ENCODE measurements around the gene PINLYP.
A peak's percentile ranks its signal among the peaks of the same experiment; 100 is the strongest.

The PINLYP gene

GRCh38 chr19:43553656-43554055, 21.9 kb upstream of the PINLYP start:
- DNase-seq (ENCODE audit: extremely low read depth, insufficient read length), result no peak
- TF ChIP-seq CTCF (IDR thresholded peaks at IDR 0.05; ENCODE audit: insufficient read depth, low read length, poor library complexity, severe bottlenecking), result no peak
- Histone ChIP-seq H3K27me3 (replicated peaks; ENCODE audit: control insufficient read depth, insufficient read depth, low read length) (no peaks in the 10 kb centered on the region), H3K36me3 (ENCODE audit: control insufficient read depth, insufficient read depth, low read length) (peaks cover 31% of the 10 kb centered on the region), H3K4me3 (replicated peaks; ENCODE audit: low read depth, low read length) (no peak overlapping the region)

GRCh38 chr19:43554317-43554895, 21.2 kb upstream of the PINLYP start:
- H3K4me3 ChIP-seq (replicated peaks; ENCODE audit: low read depth, low read length), result no peak overlapping the region
- DNase-seq (ENCODE audit: extremely low read depth, insufficient read length), result no peak
- no peaks in the 10 kb centered on the region for H3K27me3 ChIP-seq (replicated peaks; ENCODE audit: control insufficient read depth, insufficient read depth, low read length)
- TF ChIP-seq CTCF (IDR thresholded peaks at IDR 0.05; ENCODE audit: insufficient read depth, low read length, poor library complexity, severe bottlenecking), result no peak
- peaks cover 31% of the 10 kb centered on the region for H3K36me3 ChIP-seq (ENCODE audit: control insufficient read depth, insufficient read depth, low read length)

DNA sequence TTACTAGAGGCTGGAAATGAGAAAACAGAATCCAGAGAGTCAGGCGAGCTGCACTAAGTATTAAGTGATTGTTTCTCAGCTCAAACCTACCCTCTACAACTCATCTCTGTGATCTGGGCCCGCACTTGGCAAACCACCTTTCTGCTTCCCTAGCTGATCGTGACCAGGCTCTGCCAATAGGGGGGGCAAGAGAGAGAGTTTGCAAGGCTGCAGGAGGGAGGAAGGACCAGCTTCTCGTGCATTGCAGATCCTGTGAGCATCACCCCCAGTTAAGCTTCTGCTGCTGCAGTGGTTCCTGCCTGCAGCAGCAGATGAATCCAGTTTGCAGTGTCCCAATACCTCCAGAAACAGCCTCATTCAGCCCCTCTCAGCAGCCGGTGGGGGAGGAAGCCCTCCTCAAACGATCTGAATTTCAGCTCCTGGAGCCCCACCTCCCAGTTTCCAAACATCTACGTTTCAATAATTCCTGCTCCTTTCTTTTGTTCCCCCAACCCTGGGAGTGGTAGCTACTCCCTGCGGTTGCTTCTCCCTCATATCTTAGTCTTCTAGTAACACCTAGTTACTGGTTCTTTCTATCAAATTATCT, 20.3 kb upstream of the PINLYP start:
- DNase-seq (ENCODE audit: extremely low read depth, insufficient read length), result no peak
- no peaks in the 10 kb centered on the region for H3K27me3 ChIP-seq (replicated peaks; ENCODE audit: control insufficient read depth, insufficient read depth, low read length)
- no peak overlapping the region for H3K4me3 ChIP-seq (replicated peaks; ENCODE audit: low read depth, low read length)
- H3K36me3 ChIP-seq (ENCODE audit: control insufficient read depth, insufficient read depth, low read length), result peaks cover 29% of the 10 kb centered on the region
- TF ChIP-seq CTCF (IDR thresholded peaks at IDR 0.05; ENCODE audit: insufficient read depth, low read length, poor library complexity, severe bottlenecking), result peak; percentile 95

DNA sequence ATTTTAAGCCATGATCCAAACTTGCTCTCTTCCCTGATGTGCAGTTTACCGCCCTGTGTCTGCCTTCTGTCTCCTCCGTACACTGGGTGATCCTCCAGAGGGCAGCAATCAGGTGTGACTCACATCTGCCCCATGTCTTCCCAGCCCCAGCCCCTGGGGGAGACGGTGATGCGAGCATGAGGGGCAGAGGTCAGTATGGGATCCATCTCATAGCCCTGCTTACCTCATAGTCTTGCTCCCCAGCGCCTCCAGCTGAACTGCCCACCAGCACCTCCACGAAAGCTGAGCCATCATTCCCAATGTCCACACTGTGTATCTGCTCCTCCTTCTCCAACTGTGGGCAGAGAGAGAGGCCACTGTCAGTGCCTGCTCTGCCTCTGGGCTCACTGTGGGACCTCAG, 14.9 kb upstream of the PINLYP start:
- Histone ChIP-seq H3K27me3 (replicated peaks; ENCODE audit: control insufficient read depth, insufficient read depth, low read length) (no peaks in the 10 kb centered on the region), H3K4me3 (replicated peaks; ENCODE audit: low read depth, low read length) (no peak overlapping the region), H3K36me3 (ENCODE audit: control insufficient read depth, insufficient read depth, low read length) (peaks cover 8% of the 10 kb centered on the region)
- no peak for TF ChIP-seq CTCF (IDR thresholded peaks at IDR 0.05; ENCODE audit: insufficient read depth, low read length, poor library complexity, severe bottlenecking)
- DNase-seq (ENCODE audit: extremely low read depth, insufficient read length), result no peak

DNA sequence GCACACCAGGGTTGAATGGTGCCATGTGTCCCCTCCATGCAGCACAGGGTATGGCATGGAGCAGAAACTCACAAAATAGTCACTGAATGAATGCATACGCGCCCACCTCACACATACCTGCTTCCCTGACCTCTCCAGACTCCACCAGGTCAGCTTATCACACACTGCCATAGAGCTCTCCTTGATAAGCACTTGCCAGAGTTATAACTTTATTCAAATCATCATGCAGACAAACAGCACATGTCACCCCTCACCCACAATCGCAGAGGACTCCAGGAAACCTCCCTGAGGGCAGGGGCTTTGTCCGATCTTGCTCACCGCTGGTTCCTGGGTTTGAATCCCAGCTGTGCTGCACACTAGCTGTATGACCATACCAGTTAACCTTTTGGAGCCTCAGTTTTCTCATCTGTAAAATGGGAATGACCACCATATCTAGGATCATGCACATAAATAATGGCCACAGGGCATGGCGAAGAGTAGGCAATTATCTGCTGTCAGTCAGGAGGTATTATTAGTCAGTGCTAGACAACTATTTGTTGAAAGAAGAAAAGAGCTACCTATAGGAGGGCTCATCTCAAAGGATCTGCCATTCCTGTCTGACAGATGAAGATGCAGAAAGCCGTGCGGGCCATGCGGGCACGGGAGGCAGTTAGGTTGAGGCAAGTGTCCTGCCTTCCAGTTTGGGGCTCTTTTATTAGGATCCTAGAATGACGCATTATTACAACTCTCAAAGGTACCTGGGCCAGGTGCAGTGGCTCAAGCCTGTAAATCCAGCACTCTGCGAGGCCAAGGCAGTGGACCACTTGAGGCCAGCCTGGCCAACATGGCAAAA, 14.2 kb upstream of the PINLYP start:
- no peak for TF ChIP-seq CTCF (IDR thresholded peaks at IDR 0.05; ENCODE audit: insufficient read depth, low read length, poor library complexity, severe bottlenecking)
- no peak for DNase-seq (ENCODE audit: extremely low read depth, insufficient read length)
- H3K4me3 ChIP-seq (replicated peaks; ENCODE audit: low read depth, low read length), result no peak overlapping the region
- H3K36me3 ChIP-seq (ENCODE audit: control insufficient read depth, insufficient read depth, low read length), result peaks cover 8% of the 10 kb centered on the region
- no peaks in the 10 kb centered on the region for H3K27me3 ChIP-seq (replicated peaks; ENCODE audit: control insufficient read depth, insufficient read depth, low read length)

All from GM06990 (cell line).